Lung (tissue), 12 donors: ENCODE data around the gene AHDC1. TPM values are rescaled to one million over a fixed set of nuclear protein-coding genes. Genes with fewer than 3 reads are reported as not detected.

ENCODE experiments used
- ATAC-seq: fragments of 200-7000 bp; cut with Tn5 transposase; one replicate; pipeline ENCODE4 v1.9.1; 2020; ENCODE audit warnings: moderate number of reproducible peaks; ENCODE audit not compliant: insufficient read depth, low FRiP score
- DNase-seq, 3 donors: peaks; one replicate each; pipeline ENCODE4 v3.0.0-alpha.2; 2013 to 2017
- H3K27ac ChIP-seq, 2 donors: one replicate each; pipeline ENCODE4 v1.5.1; 2013; ENCODE audit warnings: mild to moderate bottlenecking in 2 of 2, moderate library complexity in 2 of 2, control low read depth in 1 of 2, inconsistent platforms in 1 of 2, low read depth in 1 of 2, low read length in 1 of 2
- H3K27me3 ChIP-seq, 3 donors: one replicate each; pipeline ENCODE4 v1.5.1; 2013; ENCODE audit warnings: low read length in 2 of 3; ENCODE audit not compliant: control insufficient read depth in 3 of 3, insufficient read depth in 3 of 3
- H3K36me3 ChIP-seq, 4 donors: one replicate each; pipeline ENCODE4 v1.5.1; 2013; ENCODE audit warnings: low read length in 4 of 4, mild to moderate bottlenecking in 1 of 4, moderate library complexity in 1 of 4; ENCODE audit not compliant: control insufficient read depth in 4 of 4, insufficient read depth in 4 of 4
- H3K4me1 ChIP-seq, 5 donors: one replicate each; pipeline ENCODE4 v1.5.1; 2013; ENCODE audit warnings: low read length in 5 of 5, mild to moderate bottlenecking in 2 of 5, moderate library complexity in 1 of 5; ENCODE audit not compliant: control insufficient read depth in 5 of 5, insufficient read depth in 5 of 5
- H3K4me3 ChIP-seq: one replicate; pipeline ENCODE4 v1.5.1; 2013; ENCODE audit warnings: mild to moderate bottlenecking, control low read depth, moderate library complexity
- H3K9ac ChIP-seq, 2 donors: one replicate each; pipeline ENCODE4 v1.5.1; 2013; ENCODE audit warnings: low read length in 2 of 2, control low read depth in 1 of 2; ENCODE audit not compliant: insufficient read depth in 1 of 2
- H3K9me3 ChIP-seq, 4 donors: one replicate each; pipeline ENCODE4 v1.5.1; 2013; ENCODE audit warnings: low read length in 3 of 4, mild to moderate bottlenecking in 1 of 4, moderate library complexity in 1 of 4; ENCODE audit not compliant: control insufficient read depth in 4 of 4, insufficient read depth in 3 of 4
- CTCF ChIP-seq: IDR thresholded peaks from 2 replicates; pipeline ENCODE4 v1.5.1; 2012; ENCODE audit warnings: mild to moderate bottlenecking; ENCODE audit errors: control extremely low read depth, extremely low read depth
- WGBS, 2 donors: extraction: QIAGEN DNeasy Blood & Tissue Kit; methylation state at CpG; one replicate each; pipeline ENCODE4 v1.1.7; 2013; 5-methylcytosine and 5-hydroxymethylcytosine counted together
- polyA plus RNA-seq, 2 donors: library from polyadenylated mRNA; stranded (reverse); fragments of 200-250 nt; gene quantifications; one replicate each; pipeline ENCODE4 v1.2.1, GENCODE V29; 2013
- total RNA-seq, 2 donors: library from RNA; depleted of rRNA in 1 of 2; stranded (reverse); fragments of >200 nt in 1 of 2; gene quantifications; one replicate each; pipeline ENCODE4 v1.2.1, GENCODE V29; 2014 to 2021
- donor health status: control.
- donor health status: control.
- donor health status: Bipolar disorder and iron deficiency.
- donor health status: healthy.
- donor health status: DM: yes; HTN: yes; CAD: no.

The AHDC1 gene
- total and polyA plus RNA-seq, 4 donors: 10.3 to 37.9 (median 21.8) TPM

- 89 to 90% methylated on average over 6 of the region's 6 CpGs for WGBS, 2 donors
- Histone ChIP-seq H3K4me3 (no peak overlapping the region), H3K27me3 (no peaks in the 10 kb centered on the region), H3K4me1 (peaks cover 0 to 19% (median 10%) of the 10 kb centered on the region in 5 donors), H3K36me3 (no peaks in the 10 kb centered on the region), H3K9me3 (no peaks in the 10 kb centered on the region), H3K27ac (no peak overlapping the region), H3K9ac (no peak overlapping the region)
- DNase-seq: no peak
- no peak for ATAC-seq
- no peak for TF ChIP-seq CTCF
These were observed 95.8 kb downstream of the AHDC1 start for GRCh38 chr1:27507960-27508665.

GRCh38 chr1:27506703-27507102 lies 97.2 kb downstream of the AHDC1 start:
- peaks cover 0 to 19% (median 10%) of the 10 kb centered on the region in 5 donors for H3K4me1 ChIP-seq
- H3K36me3 ChIP-seq: no peaks in the 10 kb centered on the region
- no peak overlapping the region for H3K27ac ChIP-seq
- no peak for DNase-seq
- no peak for TF ChIP-seq CTCF
- no peaks in the 10 kb centered on the region for H3K9me3 ChIP-seq
- no peak overlapping the region for H3K9ac ChIP-seq
- H3K4me3 ChIP-seq: no peak overlapping the region
- no peaks in the 10 kb centered on the region for H3K27me3 ChIP-seq
- WGBS, 2 donors: 94% methylated on average over 6 of the region's 6 CpGs
- no peak for ATAC-seq

GRCh38 chr1:27505420-27505680 lies 98.6 kb downstream of the AHDC1 start:
- no peaks in the 10 kb centered on the region for H3K36me3 ChIP-seq
- no peak for ATAC-seq
- no peaks in the 10 kb centered on the region for H3K27me3 ChIP-seq
- H3K4me3 ChIP-seq: no peak overlapping the region
- no peaks in the 10 kb centered on the region for H3K9me3 ChIP-seq
- TF ChIP-seq CTCF: no peak
- peaks cover 0 to 19% (median 10%) of the 10 kb centered on the region in 5 donors for H3K4me1 ChIP-seq
- H3K9ac ChIP-seq: peak overlapping the region in 1 of 2 donors; percentile 70
- no peak for DNase-seq
- WGBS, 2 donors: 69 to 78% methylated on average over 5 of the region's 5 CpGs
- H3K27ac ChIP-seq: peak overlapping the region; percentile 85 to 91
